GM23338 (cell line): Measurements from ENCODE around the gene DPPA2.

ENCODE experiments used
- CREB1 ChIP-seq: fragments of 250-450 bp; sonication (Bioruptor Pico); IDR thresholded peaks from 2 replicates; pipeline ENCODE4 v1.5.0; 2020; ENCODE audit warnings: low read depth, mild to moderate bottlenecking, moderate library complexity
- CTCF ChIP-seq, 2 experiments: fragments of 200-600 bp in 1 of 2; sonication (generic) in 1 of 2; conservative IDR thresholded peaks; 2 replicates each; pipeline versions ENCODE4 v1.5.1 to v1.6.1; 2016 to 2017; ENCODE audit warnings: antibody characterized with exemption in 2 of 2, low read depth in 2 of 2, mild to moderate bottlenecking in 2 of 2, moderate library complexity in 1 of 2
- ETS1 ChIP-seq: IDR thresholded peaks from 2 replicates; pipeline ENCODE4 v1.6.1; 2016; ENCODE audit warnings: antibody characterized with exemption
- EZH2 ChIP-seq: fragments of 200-600 bp; sonication (generic); IDR thresholded peaks from one replicate; pipeline ENCODE4 v1.8.0; 2017; ENCODE audit warnings: antibody characterized with exemption, mild to moderate bottlenecking, low read depth; ENCODE audit not compliant: unreplicated experiment
- EZH2phosphoT487 ChIP-seq: fragments of 200-600 bp; sonication (generic); IDR thresholded peaks from one replicate; pipeline ENCODE4 v1.8.1; 2018; ENCODE audit warnings: antibody characterized with exemption; ENCODE audit not compliant: unreplicated experiment
- JUNB ChIP-seq: IDR thresholded peaks from one replicate; pipeline ENCODE4 v1.6.1; 2016; ENCODE audit warnings: antibody characterized with exemption; ENCODE audit not compliant: unreplicated experiment
- POLR2AphosphoS5 ChIP-seq: IDR thresholded peaks from 2 replicates; pipeline ENCODE4 v1.6.1; 2016; ENCODE audit warnings: antibody characterized with exemption, low read depth
- REST ChIP-seq: IDR thresholded peaks from one replicate; pipeline ENCODE4 v1.6.1; 2018; ENCODE audit warnings: antibody characterized with exemption; ENCODE audit not compliant: unreplicated experiment
- ZNF331 ChIP-seq: fragments of 250-450 bp; sonication (Bioruptor Pico); IDR thresholded peaks from 2 replicates; pipeline ENCODE4 v1.5.0; 2020; ENCODE audit warnings: low read depth, mild to moderate bottlenecking, moderate library complexity

GRCh38 chr3:109363634-109364033, 47.3 kb upstream of the DPPA2 start:
- TF ChIP-seq CTCF (conservative IDR thresholded peaks at IDR 0.05; ENCODE audit: low read depth in 2 of 2) (no peak), CREB1 (no peak), REST (no peak), EZH2 (no peak), JUNB (no peak), EZH2phosphoT487 (no peak), ETS1 (no peak), POLR2AphosphoS5 (no peak), ZNF331 (CRISPR knock-in tag) (no peak)
